ENCODE measurements around the gene SLC26A9.
"Not testable (repeated sequence)": the region's sequence is repeated elsewhere in the genome, so short reads cannot be mapped to it uniquely, and the experiment has no call there.

SLC26A9 gene

DNA sequence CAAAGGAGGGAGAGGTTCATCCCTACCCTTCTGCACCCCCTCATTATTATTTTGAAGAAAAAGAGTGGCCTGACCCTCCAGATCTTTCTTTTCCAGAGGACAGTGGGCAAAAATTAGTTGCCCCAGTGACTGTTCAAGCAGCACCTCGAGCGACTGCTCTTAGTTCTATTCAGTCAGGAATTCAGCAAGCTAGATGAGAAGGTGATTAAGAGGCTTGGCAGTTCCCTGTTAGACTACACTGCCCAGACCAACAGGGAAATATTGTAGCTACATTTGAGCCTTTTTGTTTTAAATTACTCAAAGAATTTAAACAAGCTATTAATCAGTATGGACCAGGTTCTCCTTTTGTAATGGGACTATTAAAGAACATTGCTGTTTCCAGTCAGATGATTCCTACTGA lies 51.8 kb downstream of the SLC26A9 start:
- not testable (repeated sequence) for DNase-seq

DNA sequence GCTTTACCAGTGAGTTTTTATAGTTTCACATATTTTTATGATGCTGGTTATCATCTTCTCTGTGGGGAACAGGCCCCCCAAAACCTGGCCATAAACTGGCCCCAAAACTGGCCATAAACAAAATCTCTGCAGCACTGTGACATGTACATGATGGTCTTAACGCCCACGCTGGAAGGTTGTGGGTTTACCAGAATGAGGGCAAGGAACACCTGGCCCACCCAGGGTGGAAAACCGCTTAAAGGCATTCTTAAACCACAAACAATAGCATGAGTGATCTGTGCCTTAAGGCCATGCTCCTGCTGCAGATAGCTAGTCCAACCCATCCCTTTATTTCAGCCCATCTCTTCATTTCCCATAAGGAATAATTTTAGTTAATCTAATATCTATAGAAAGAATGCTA lies 52.6 kb downstream of the SLC26A9 start:
- DNase-seq: not testable (repeated sequence)

DNA sequence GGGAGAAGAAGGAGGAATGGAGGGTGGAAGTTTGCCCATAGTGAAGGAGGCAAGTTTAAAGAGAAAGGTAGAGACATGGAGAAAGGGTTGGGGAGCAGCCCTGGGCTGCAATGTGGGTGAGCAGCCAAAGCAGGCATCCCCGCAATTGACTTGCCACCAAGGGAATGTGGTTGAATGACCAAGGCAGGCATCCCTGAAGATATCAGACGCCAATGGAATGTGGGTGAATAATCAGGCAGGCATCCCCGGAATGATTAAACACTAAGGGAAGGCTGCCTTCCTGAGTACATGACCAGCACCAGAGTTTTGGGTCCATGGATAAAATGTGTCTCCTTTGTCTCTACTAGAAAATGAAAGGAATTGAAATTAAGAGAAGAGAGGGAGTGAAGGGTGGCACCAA lies 53.5 kb downstream of the SLC26A9 start:
- DNase-seq: not testable (repeated sequence)

DNA sequence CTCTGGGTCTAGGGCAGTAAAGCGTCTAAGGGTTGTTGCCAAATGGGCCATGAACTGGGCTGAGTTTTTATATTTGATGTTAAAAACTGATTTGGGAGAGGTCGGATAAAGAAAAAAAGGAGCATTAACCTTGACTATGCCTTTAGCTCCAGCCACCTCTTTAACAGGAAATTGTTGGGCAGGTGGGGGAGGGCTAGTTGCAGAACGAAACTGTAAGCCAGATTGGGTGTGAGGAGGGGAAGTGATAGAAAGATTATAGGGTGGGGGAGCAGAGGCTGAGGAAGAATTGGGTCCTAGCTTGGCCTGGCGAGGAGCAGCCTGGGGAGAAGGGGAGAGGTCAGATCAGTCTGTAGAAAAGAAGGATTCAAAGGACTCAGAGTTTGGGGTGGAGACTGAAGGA lies 54.2 kb downstream of the SLC26A9 start:
- DNase-seq: not testable (repeated sequence)

DNA sequence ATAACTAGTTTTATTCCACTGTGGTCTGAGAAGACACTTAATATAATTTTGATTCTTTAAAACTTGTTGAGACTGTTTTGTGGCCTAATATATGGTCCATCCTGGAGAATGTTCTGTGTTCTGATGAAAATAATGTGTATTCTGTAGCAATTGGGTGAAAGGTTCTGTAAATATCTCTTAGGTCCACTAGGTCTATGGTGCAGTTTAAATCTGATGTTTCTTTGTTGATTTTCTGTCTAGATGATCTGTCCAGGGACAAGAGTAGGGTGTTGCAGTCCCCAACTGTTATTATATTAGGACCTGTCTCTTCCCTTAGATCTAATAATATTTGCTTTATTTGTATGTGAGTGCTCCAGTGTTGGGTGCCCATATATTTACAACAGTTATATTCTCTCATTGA lies 59.5 kb downstream of the SLC26A9 start:
- no peak for DNase-seq

DNA sequence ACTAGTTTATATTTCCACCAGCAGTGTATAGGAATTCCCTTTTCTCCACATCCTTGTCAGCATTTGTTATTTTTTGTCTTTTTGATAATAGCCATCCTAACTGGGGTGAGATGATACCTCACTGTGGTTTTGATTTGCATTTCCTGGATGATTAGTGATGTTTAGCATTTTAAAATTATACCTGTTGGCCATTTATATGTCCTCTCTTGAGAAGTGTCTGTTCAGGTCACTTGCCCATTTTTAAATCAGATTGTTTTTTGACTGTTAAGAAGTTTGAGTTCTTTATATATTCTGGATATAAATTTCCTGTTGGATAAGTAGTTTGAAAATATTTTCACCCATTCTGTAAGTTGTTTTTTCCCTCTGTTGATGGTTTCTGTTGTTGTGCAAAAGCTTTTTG lies 62.3 kb downstream of the SLC26A9 start:
- no peak for DNase-seq

DNA sequence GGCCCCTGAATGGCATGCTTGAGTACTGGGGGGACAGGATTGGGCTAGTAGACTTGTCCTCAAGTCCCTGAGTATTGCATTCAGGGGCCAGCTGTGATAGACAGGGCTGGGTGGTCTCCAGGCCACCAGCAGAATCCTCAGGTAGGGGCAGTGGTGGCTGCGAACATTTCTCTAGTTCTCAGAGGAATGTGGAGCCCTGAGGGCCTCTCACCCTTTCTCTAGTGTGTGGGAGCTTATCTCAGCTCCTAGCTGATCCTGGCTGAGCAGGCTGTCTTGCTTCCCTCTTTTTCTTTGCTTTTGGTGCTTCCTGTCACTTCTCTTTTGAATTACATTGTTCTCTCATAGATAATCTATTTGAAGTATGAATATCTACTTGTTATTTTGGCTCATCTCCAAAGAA lies 63.3 kb downstream of the SLC26A9 start:
- DNase-seq: no peak

DNA sequence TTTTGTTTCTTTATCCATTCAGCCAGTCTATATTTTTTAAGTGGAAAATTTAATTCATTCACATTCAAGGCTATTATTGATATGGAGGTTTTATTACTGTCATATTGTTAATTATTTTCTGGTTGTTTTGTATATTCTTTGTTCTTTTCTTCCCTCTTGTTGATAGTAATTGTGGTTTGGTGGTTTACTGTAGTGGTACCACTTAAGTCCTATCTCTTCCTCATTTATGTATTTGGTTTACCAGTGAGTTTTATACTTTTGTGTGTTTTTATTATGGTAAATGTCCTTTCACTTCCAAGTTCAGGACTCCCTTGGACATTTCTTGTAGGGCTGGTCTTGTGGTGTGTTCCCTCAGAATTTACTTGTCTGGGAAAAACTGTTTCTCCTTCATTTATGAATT lies 65.2 kb downstream of the SLC26A9 start:
- peak in 1 of 4 experiments; percentile 2 for DNase-seq

DNA sequence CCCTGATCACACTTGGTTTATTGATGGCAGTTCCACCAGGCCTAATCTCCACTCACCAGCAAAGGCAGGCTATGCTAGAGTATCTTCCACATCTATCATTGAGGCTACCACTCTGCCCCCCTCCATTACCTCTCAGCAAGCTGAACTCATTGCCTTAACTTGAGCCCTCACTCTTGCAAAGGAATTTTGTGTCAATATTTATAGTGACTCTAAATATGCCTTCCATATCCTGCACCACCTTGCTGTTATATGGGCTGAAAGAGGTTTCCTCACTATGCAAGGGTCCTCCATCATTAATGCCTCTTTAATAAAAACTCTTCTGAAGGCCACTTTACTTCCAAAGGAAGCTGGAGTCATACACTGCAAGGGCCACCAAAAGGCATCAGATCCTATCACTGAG lies 70.1 kb downstream of the SLC26A9 start:
- not testable (repeated sequence) for DNase-seq

DNA sequence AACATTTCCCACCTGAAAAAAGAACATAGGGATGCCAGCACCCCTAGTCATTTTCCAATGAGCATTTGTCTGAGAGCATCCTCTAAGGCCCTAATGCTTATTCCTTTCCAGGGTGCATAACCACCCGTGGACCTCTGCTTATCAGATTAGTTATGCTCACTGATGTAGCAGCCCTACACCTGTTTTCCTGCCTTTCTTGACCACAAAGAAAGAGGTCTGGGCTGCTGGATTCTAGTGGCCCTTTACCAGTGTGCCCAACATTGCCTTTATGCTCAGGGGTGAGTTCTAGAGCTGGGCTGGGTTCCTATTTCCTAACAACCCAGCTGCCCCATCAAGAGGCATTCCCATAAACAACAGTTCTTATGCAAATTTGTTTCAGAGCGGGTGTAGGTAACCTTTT lies 73.0 kb downstream of the SLC26A9 start:
- DNase-seq: no peak

All from suppressor macrophage (primary cell).